AG04449 (cell line): Measurements from ENCODE around the gene RASGRF1.

Experiments used
- CTCF ChIA-PET: fragments of 350-600 bp; formaldehyde crosslinking; extraction: SDS; loops from one replicate; lab custom pipeline; 2021; ENCODE audit warnings: antibody characterized with exemption; lab: Yijun Ruan, JAX
- POLR2A ChIA-PET: fragments of 400-600, 350-600 bp; formaldehyde crosslinking; extraction: SDS; loops from one replicate; lab custom pipeline; 2020; ENCODE audit warnings: antibody characterized with exemption, inconsistent platforms; lab: Yijun Ruan, JAX
- DNase-seq: peaks from one replicate; pipeline ENCODE4 v3.0.0-alpha.2; 2010; ENCODE audit warnings: low read depth, low spot score
- H3K4me3 ChIP-seq: 2 replicates; pipeline ENCODE4 v1.5.1; 2011; ENCODE audit warnings: low read depth, mild to moderate bottlenecking, control low read depth, low read length
- CTCF ChIP-seq: IDR thresholded peaks from one replicate; pipeline ENCODE4 v1.5.1; 2011; ENCODE audit warnings: mild to moderate bottlenecking, moderate library complexity, low read length, control low read depth, inconsistent platforms; ENCODE audit not compliant: insufficient read depth; ENCODE audit errors: missing control alignments

The RASGRF1 gene

GRCh38 chr15:78914027-78914764 lies 176.4 kb downstream of the RASGRF1 start:
- ChIA-PET CTCF (interaction anchor here (1.1 to 4.6 kb wide), 6 partner anchors 8 to 270 kb away, joined by 3 to 34 read pairs (median 8); no protein-coding TSS in a partner anchor), POLR2A (interaction anchor here (0.6 to 0.7 kb wide), 3 partner anchors 61 to 979 kb away, joined by 3 read pairs; no protein-coding TSS in a partner anchor)
- DNase-seq = no peak
- no peak overlapping the region for H3K4me3 ChIP-seq
- TF ChIP-seq CTCF = peak; percentile 32

- POLR2A ChIA-PET = interaction anchor here (0.6 kb wide), 1 partner anchor 62 kb away, joined by 3 read pairs; no protein-coding TSS in a partner anchor
- CTCF ChIA-PET = interaction anchor here (1.2 to 6.4 kb wide), 4 partner anchors 9 to 271 kb away, joined by 3 to 51 read pairs (median 20); no protein-coding TSS in a partner anchor
- no peak overlapping the region for H3K4me3 ChIP-seq
- DNase-seq = no peak
- no peak for TF ChIP-seq CTCF
Measured at GRCh38 chr15:78913012-78913411, 177.6 kb downstream of the RASGRF1 start.

- no peak for DNase-seq
- ChIA-PET CTCF (interaction anchor here (1.2 to 6.4 kb wide), 4 partner anchors 10 to 271 kb away, joined by 3 to 51 read pairs (median 20); no protein-coding TSS in a partner anchor), POLR2A (no interaction called here)
- no peak for TF ChIP-seq CTCF
- H3K4me3 ChIP-seq = no peak overlapping the region
Measured at GRCh38 chr15:78912316-78912715, 178.3 kb downstream of the RASGRF1 start.

GRCh38 chr15:78910271-78910670 lies 180.3 kb downstream of the RASGRF1 start:
- no peak for DNase-seq
- TF ChIP-seq CTCF = no peak
- ChIA-PET CTCF (interaction anchor here (1.1 to 6.4 kb wide), 14 partner anchors 9 to 275 kb away, joined by 3 to 67 read pairs (median 9); no protein-coding TSS in a partner anchor), POLR2A (no interaction called here)
- H3K4me3 ChIP-seq = no peak overlapping the region
